8988T (cell line): ENCODE data around the gene OSCAR.

Experiments used
- DNase-seq: peaks from one replicate; pipeline ENCODE4 v3.0.0; 2011

OSCAR gene

GRCh38 chr19:54081032-54081431, 19.6 kb downstream of the OSCAR start, which contains the start of gene TARM1:
Gene TARM1, minus strand, starts transcription at chr19:54081365. Its CDS starts 25 bp downstream, at chr19:54081340.
- DNase-seq, result no peak

- no peak for DNase-seq
Observed at GRCh38 chr19:54077334-54077733, 23.3 kb downstream of the OSCAR start.

GRCh38 chr19:54074851-54075250, 25.8 kb downstream of the OSCAR start:
- DNase-seq, result no peak

GRCh38 chr19:54073829-54074228, 26.8 kb downstream of the OSCAR start:
- DNase-seq, result no peak

- DNase-seq, result no peak
Observed at GRCh38 chr19:54069470-54069869, 31.1 kb downstream of the OSCAR start.

- no peak for DNase-seq
Observed at GRCh38 chr19:54063350-54064116, 37.1 kb downstream of the OSCAR start, which contains the start of gene VSTM1. Gene VSTM1, minus strand, starts transcription at chr19:54063897. Its CDS starts 120 bp downstream, at chr19:54063777.

GRCh38 chr19:54062643-54063042, 38.0 kb downstream of the OSCAR start:
- DNase-seq, result no peak

GRCh38 chr19:54047616-54048015, 53.0 kb downstream of the OSCAR start:
- DNase-seq, result no peak

- DNase-seq, result no peak
Observed at GRCh38 chr19:54045771-54046170, 54.8 kb downstream of the OSCAR start.
